Measurements from ENCODE around the gene CATSPERZ. TPM values are rescaled to one million over a fixed set of nuclear protein-coding genes. Genes with fewer than 3 reads are reported as not detected.

CATSPERZ gene
- total RNA-seq, 6 experiments from 2014 or later = not detected

DNA sequence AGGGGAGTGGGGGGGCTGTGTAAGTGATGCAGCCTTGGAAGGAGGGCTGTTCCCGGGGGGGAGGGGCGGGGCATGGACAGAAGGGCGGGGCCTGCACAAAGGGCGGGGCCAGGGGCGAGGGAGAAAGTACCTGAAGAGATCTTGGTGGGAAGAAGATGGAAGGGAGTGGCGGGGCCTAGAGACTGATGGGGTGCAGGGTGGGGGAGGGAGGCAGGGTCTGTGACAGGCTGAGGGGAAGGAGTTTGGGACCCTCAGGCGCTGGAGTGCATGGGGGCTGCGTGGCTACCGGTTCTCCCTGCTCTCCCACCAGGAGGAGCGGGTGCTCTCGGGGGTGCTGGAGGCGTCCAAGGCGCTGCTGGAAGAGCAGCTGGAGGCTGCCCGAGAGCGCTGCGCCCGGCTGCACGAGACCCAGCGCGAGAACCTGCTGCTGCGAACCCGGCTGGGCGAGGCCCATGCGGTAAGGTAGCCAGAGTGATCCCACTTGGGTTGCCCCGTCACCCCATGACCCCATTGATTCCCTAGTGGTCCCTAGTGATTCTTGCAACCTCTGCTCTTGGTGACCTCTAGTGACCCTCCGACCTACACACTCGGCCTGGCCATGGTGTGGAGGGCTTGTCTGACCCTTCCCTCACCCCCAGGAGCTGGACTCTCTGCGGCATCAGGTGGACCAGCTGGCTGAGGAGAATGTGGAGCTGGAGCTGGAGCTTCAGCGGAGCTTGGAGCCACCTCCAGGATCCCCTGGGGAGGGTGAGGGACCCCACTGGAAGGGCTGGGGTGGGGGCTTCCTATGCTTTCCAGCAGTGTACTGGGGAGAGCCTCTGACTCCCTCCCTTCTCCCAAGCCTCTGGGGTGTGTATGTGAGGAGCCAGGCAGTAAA is 42.9 kb downstream of the CATSPERZ start:
- no peak overlapping the region for H3K27ac ChIP-seq
- H3K4me1 ChIP-seq = peaks cover 0 to 11% (median 2%) of the 10 kb centered on the region in 4 donors
- WGBS (ENCODE audit: insufficient coverage, low coverage, low lambda C conversion rate, missing lambda C conversion rate) = 21% methylated on average over 8 of the region's 29 CpGs
- H3K4me3 ChIP-seq = peak overlapping the region in 1 of 3 donors; percentile 37
- H3K9me3 ChIP-seq = no peaks in the 10 kb centered on the region
- no peaks in the 10 kb centered on the region for H3K27me3 ChIP-seq
- intact Hi-C loops (cut with DNase I) = no loop called here
- DNase-seq (peak in 1 of 3 donors; percentile 58), ATAC-seq (peak in 2 of 4 donors; percentile 29 to 43)
- H3K36me3 ChIP-seq = no peaks in the 10 kb centered on the region
- TF ChIP-seq, protein P1, sequence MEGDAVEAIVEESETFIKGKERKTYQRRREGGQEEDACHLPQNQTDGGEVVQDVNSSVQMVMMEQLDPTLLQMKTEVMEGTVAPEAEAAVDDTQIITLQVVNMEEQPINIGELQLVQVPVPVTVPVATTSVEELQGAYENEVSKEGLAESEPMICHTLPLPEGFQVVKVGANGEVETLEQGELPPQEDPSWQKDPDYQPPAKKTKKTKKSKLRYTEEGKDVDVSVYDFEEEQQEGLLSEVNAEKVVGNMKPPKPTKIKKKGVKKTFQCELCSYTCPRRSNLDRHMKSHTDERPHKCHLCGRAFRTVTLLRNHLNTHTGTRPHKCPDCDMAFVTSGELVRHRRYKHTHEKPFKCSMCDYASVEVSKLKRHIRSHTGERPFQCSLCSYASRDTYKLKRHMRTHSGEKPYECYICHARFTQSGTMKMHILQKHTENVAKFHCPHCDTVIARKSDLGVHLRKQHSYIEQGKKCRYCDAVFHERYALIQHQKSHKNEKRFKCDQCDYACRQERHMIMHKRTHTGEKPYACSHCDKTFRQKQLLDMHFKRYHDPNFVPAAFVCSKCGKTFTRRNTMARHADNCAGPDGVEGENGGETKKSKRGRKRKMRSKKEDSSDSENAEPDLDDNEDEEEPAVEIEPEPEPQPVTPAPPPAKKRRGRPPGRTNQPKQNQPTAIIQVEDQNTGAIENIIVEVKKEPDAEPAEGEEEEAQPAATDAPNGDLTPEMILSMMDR (IDR thresholded peaks at IDR 0.05) = no peak
- TF ChIP-seq POLR2A (IDR thresholded peaks at IDR 0.05) = no peak

- Histone ChIP-seq H3K27ac (no peak overlapping the region), H3K9me3 (no peaks in the 10 kb centered on the region), H3K27me3 (no peaks in the 10 kb centered on the region), H3K36me3 (no peaks in the 10 kb centered on the region), H3K4me3 (no peak overlapping the region), H3K4me1 (peaks cover 0 to 11% (median 2%) of the 10 kb centered on the region in 4 donors)
- 60% methylated on average over 1 of the region's 18 CpGs for WGBS (ENCODE audit: insufficient coverage, low coverage, low lambda C conversion rate, missing lambda C conversion rate)
- ATAC-seq = no peak
- DNase-seq = peak in 1 of 3 donors; percentile 58
- TF ChIP-seq, protein P1 (IDR thresholded peaks at IDR 0.05) = peak; percentile 12 to 36 (median 19)
- TF ChIP-seq POLR2A (IDR thresholded peaks at IDR 0.05) = no peak
- intact Hi-C loops (cut with DNase I) = no loop called here
These were observed 43.8 kb downstream of the CATSPERZ start for GRCh38 chr11:64343767-64344559.

DNA sequence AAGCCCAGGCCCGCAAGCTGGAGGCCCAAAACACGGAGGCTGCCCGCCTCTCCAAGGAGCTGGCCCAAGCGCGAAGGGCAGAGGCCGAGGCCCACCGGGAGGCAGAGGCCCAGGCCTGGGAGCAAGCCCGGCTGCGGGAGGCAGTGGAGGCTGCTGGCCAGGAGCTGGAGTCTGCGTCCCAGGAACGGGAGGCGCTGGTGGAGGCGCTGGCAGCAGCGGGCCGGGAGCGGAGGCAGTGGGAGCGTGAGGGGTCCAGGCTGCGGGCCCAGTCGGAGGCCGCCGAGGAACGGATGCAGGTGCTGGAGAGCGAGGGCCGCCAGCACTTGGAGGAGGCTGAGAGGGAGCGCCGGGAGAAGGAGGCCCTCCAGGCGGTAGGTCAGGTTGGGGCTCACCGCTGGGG is 44.6 kb downstream of the CATSPERZ start:
- no peaks in the 10 kb centered on the region for H3K36me3 ChIP-seq
- WGBS (ENCODE audit: insufficient coverage, low coverage, low lambda C conversion rate, missing lambda C conversion rate) = 100% methylated on average over 9 of the region's 28 CpGs
- H3K4me3 ChIP-seq = no peak overlapping the region
- intact Hi-C loops (cut with DNase I) = no loop called here
- H3K27me3 ChIP-seq = no peaks in the 10 kb centered on the region
- ATAC-seq (no peak), DNase-seq (no peak)
- H3K27ac ChIP-seq = no peak overlapping the region
- TF ChIP-seq, protein P1 (IDR thresholded peaks at IDR 0.05) = no peak
- no peak for TF ChIP-seq POLR2A (IDR thresholded peaks at IDR 0.05)
- H3K9me3 ChIP-seq = no peaks in the 10 kb centered on the region
- peaks cover 0 to 11% (median 2%) of the 10 kb centered on the region in 4 donors for H3K4me1 ChIP-seq

GRCh38 chr11:64347193-64347867 is 47.2 kb downstream of the CATSPERZ start:
- Histone ChIP-seq H3K27ac (no peak overlapping the region), H3K36me3 (no peaks in the 10 kb centered on the region), H3K4me1 (peaks cover 0 to 6% (median under 1%) of the 10 kb centered on the region in 4 donors), H3K4me3 (no peak overlapping the region), H3K27me3 (no peaks in the 10 kb centered on the region), H3K9me3 (no peaks in the 10 kb centered on the region)
- WGBS (ENCODE audit: insufficient coverage, low coverage, low lambda C conversion rate, missing lambda C conversion rate) = 82% methylated on average over 6 of the region's 12 CpGs
- TF ChIP-seq, protein P1 (IDR thresholded peaks at IDR 0.05) = no peak
- no peak for TF ChIP-seq POLR2A (IDR thresholded peaks at IDR 0.05)
- intact Hi-C loops (cut with DNase I) = no loop called here
- no peak for ATAC-seq
- DNase-seq = no peak

Measured in right lobe of liver (tissue), 6 donors.